HG02884 (cell line): ENCODE measurements around the gene KAT5.
"Not testable (repeated sequence)": the region's sequence is repeated elsewhere in the genome, so short reads cannot be mapped to it uniquely, and the experiment has no call there.

ENCODE experiments used
- ATAC-seq: cut with Tn5 transposase; IDR thresholded peaks from one replicate; pipeline ENCODE4 v1.9.1; 2021; ENCODE audit warnings: mild to moderate bottlenecking, moderate library complexity; ENCODE audit not compliant: unreplicated experiment

KAT5 gene

DNA sequence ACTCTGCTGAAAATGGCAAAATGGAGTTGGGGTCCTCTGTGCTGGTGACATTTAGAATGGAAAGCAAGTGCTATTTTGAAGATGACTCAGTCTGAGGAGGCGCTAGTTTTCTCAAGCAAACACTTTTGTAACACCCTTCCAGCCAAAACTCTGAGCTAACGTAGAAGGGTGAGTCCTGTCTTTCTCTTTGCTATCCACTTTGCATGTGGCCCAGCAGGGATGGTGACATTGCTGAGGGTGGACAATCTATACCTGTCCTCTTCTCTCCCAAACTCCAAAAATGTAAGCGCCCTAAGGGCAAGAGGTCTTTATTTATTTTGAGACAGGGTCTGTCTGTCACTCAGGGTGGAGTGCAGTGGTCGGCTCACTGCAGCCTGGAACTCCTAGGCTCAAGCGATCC is 3.6 kb upstream of the KAT5 start:
- no peak for ATAC-seq

DNA sequence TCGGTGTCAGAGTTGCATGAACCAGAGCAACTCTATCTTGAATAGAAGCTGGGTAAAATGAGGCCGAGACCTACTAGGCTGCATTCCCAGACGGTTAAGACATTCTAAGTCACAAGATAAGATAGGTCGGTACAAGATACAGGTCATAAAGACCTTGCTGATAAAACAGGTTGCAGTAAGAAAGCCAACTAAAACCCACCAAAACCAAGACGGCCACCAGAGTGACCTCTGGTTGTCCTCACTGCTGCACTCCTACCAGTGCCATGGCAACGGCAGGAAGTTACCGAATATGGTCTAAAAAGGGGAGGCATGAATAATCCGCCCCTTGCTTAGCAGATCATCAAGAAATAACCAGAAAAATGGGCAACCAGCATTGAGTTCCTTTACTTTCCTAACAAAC is 2.4 kb upstream of the KAT5 start:
- ATAC-seq = no peak

DNA sequence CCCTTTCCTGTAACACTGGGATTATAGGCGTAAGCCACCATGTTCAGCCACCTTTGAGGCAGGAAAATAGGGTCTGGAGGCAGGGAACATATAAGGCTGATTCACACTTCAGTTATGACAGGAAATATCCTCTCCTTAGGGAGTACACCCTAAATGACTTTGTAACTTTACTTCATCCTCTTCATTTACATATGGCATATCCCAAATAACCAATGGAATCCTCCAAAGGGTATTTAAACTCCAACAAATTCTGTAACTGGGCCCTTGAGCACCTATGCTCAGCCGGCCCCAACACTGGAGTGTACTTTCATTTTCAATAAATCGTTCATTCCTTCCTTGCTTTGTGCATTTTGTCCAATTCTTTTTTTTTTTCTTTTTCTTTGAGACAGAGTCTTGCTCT is 1.6 kb upstream of the KAT5 start:
- ATAC-seq = no peak

DNA sequence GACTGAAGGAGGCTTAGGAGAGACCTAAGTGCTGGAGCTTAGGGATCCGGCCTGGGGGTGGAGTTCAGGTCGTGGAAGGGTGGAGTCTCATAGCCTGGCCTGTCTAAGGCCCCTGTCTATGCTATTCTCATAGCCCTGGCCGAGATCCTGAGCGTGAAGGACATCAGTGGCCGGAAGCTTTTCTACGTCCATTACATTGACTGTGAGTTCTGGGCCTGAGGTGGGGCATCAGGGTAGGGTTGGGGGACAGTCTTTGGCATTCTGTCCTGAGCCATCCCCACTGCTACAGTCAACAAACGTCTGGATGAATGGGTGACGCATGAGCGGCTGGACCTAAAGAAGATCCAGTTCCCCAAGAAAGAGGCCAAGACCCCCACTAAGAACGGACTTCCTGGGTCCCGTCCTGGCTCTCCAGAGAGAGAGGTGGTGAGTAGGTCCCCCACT is 603 bp downstream of the KAT5 start:
- ATAC-seq = no peak

DNA sequence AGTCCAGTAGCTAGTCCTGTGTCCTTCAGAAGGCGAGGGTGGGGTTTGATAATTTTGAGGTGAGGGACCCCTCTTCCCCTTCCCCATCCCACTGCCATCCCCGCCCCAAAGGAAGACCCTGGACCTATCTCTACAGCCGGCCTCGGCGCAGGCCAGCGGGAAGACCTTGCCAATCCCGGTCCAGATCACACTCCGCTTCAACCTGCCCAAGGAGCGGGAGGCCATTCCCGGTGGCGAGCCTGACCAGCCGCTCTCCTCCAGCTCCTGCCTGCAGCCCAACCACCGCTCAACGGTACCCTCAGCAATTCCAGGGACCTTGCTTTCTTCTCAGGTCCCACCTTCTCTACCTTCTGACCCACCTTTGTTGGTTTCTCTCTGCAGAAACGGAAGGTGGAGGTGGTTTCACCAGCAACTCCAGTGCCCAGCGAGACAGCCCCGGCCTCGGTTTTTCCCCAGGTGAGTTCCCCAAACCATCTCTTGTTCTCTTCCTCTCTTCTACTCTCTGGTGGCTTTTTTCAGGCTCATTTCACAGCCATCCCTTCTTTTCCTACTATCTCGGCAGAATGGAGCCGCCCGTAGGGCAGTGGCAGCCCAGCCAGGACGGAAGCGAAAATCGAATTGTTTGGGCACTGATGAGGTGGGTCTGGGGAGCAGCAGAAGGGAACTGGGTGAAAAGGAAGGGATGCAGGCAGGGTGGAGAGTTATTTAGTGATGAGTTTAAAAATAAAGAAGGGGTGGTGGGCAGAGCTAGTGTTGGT is 1.3 kb downstream of the KAT5 start:
- no peak for ATAC-seq

DNA sequence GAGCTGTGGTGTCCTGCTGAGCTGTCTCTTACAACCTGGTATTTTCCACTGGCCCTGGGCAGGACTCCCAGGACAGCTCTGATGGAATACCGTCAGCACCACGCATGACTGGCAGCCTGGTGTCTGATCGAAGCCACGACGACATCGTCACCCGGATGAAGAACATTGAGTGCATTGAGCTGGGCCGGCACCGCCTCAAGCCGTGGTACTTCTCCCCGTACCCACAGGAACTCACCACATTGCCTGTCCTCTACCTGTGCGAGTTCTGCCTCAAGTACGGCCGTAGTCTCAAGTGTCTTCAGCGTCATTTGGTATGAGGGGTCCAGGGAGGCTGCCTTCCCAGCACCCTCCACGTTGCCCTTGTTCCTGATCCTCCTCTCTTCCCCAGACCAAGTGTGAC is 2.4 kb downstream of the KAT5 start:
- no peak for ATAC-seq

DNA sequence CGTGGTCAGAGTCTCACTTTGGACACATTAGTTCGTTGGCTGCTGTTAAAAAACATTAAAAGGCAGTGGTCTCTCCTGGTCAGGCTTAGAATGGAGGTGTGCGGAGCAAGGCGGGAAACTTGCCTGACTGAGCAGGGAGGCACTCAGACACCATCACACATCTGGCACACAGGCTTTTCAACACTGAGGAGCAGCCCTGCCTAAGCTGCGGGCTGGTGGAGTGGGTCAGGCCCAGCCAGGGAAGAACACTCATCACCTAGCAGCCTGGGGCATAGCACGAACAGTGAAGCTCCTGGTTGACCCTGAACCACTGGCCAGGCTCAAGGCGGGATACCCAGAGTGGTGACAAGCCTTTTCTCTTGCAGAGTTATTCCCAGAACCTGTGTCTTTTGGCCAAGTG is 4.2 kb downstream of the KAT5 start:
- ATAC-seq = no peak

DNA sequence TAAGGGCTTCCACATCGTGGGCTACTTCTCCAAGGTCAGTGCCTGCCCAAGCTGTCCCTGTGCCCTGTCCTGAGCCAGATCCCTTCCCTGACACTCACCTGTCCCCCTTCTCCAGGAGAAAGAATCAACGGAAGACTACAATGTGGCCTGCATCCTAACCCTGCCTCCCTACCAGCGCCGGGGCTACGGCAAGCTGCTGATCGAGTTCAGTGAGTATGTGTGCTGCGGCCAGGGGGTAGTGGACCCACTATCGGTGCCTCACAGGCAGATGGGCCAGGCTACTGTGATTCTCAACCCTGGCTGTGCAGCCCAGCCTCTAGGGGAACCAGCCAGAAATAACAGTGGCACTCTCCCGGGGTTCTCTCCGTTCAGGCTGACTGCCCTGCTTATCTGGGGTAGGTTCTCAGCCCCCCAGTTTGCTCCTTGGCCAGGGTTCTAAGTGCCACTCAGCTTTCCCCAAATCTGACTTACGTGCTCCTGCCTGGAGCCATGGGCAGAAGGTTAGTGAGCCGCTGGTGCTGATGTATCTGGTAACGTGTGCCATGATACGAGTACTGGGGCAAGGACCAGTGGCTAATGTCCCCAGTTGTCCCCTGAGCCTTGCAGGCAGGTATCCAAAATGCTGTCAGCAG is 4.8 kb downstream of the KAT5 start:
- no peak for ATAC-seq

DNA sequence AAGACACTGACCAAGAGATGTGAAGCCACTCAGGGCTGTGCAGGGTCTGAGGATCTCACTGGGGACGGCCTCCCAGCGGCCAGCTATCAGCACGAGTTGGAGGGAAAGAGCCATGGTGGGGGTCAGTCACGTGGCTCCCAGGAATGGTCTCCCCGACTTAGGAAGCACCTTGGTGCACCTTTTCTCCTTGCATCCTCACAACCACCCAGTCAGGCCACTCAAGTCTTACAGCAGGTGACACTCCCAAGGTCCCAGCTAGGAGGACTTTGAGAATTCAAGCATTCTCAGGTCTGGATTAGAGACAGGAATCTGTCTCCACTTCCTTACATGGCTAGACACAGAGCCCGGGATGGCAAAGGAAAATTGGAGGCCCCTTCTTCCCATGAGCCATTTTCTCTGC is 5.9 kb downstream of the KAT5 start:
- no peak for ATAC-seq

DNA sequence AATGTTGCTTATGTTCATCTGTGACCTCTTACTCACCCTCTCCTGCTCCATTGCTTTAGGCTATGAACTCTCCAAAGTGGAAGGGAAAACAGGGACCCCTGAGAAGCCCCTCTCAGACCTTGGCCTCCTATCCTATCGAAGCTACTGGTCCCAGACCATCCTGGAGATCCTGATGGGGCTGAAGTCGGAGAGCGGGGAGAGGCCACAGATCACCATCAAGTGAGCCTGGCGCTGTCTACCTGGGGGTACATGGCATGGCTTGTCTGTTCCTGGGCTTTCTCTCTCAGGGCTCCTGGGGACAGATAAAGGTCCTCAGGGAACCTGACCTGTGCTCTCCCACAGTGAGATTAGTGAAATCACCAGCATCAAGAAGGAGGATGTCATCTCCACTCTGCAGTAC is 6.5 kb downstream of the KAT5 start:
- ATAC-seq = no peak

DNA sequence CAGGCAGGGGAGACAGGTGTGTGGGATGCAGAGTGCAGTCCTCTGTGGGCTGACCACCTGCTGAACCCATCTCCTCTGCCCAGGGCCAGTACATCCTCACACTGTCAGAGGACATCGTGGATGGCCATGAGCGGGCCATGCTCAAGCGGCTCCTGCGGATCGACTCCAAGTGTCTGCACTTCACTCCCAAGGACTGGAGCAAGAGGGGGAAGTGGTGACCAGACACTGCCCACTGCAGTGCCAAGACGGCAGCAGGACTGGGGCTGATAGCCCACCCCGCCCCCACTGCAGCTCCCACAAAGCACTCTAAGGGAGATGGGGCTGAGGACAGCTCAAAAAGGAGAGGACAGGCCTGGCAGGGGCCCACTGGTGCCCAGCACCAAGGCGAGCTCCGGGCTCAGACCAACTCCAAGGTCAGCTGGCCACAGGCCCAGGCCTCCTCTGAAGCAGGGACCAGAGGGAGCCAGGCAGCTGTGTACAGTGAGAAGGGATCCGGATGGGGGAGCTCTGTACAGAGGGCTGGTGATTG is 7.0 kb downstream of the KAT5 start:
- no peak for ATAC-seq

DNA sequence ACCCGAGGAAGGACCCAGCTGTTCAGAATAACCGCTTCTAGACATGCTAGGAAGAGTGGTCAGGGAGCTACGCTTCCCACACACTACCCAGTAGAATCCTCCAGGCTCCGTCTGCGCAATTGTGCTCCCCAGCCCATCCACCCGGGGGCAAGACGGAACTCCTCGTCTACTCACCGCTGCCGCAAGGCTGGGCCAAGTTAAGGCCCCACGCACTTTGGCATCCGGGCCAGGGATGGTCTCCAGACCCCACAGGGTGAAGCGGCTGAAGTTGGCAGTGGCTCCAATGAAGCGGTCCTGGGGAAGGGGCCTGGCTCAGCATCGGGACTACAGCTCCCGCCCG is 7.8 kb downstream of the KAT5 start:
- ATAC-seq = peak; percentile 7

DNA sequence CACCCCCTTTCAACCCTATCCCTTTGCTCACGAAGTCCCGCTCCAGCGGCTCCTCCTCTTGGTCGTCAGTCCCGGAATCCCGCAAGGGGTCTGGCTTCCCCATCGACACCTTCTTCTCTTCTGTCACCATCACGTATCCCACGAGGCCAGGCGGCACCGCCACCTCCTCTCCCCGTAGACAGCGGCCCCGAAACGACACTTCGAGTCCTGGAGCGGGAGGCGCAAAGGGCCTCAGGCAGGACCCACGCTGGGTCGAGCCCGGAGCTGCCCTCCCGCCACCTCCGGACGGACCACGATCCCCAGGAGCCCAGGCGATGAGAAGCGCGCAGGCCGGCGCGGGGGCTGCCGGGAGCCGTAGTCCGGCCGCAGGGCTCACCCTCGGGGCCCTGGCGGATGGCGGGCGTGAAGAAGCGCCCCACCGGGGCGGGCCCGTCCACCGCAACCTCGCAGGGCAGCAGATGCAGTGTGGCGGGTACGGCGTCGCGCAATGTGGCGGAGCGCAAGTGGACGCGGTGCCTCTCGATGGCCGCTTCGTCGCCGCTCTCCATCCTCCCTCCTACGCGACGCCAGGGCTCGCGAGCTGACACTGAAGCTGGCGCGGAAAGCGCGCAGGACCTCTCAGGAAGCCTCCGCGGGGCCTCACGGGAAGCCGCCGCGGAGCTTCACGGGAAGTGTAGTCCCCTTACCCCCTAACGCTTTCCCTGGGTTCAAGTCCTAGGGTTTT is 8.3 kb downstream of the KAT5 start, which contains the start of gene RNASEH2C:
Gene RNASEH2C (minus strand): TSS at position 588 of the 724 bp plus-strand sequence. CDS start 40 bp downstream, at position 548.
- ATAC-seq = peak; percentile 82

DNA sequence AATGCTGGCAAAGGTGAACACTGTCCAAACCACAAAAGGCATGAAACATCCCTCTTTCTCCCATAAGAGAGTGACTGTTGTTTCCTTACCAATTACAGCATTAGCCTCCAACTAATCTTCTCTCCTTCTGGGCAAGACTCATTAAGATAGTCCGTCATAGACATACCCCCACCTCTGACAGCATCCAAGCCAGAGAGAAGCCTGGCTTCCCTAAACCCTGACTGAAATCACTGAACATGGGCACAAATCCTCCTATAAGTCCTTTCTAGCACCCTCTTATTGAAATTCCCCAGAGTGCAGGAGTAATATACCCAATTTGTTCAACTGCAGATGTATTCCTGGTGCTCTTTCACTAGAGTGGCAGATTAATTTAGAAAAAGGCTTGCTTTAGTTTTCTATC is 10.2 kb downstream of the KAT5 start:
- ATAC-seq = no peak

DNA sequence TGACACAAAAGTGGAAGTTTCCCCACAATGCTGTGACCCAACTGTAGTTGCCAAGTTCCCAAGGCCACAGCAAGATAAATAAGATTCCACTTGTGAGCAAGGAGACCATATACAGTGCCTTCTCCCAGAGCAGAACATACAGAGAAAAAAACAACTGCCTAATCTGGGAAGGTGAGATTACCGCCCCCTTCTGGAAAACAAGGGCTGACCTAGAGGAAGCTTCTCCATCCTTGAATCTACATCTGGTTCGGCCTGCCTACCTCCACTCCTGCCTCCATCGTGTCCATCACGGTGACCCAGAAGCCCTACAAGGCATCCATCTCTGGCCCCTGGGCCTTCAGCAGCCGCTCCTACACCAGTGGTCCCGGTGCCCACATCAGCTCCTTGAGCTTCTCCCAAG is 14.6 kb downstream of the KAT5 start:
- no peak for ATAC-seq

DNA sequence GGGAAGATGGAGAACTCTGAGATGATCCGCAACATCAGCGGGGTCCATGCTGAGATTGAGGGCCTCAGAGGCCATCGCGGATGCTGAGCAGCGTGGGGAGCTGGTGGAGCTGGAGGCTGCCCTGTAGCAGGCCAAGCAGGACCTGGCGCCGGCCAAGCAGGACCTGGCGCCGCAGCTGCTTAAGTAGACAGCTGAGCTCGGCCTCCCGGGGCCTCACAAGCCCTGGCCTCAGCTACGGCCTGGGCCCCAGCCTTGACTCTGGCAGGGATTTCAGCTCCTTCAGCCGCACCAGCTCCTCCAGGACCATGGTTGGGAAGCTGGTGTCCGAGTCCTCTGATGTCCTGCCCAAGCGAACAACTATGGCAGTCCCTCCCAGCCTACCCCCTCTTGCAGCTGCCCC is 15.8 kb downstream of the KAT5 start:
- no peak for ATAC-seq

DNA sequence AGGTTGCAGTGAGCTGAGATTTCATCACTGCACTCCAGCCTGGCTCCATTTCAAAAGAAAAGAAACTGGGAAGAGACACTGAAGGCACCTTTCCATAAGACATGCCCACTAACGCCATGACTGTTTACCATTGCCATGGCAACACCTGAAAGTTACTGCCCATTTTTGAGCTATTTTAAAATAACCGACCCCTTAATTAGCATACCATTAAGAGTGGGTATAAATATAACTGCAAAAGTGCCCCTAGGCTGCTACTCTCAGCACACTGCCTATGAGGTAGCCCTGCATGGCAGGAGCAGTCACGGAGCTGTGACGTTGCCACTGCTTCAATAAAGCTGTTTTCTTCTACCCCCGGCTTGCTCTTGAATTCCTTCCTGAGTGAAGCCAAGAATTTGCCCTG is 18.4 kb downstream of the KAT5 start:
- ATAC-seq = no peak

DNA sequence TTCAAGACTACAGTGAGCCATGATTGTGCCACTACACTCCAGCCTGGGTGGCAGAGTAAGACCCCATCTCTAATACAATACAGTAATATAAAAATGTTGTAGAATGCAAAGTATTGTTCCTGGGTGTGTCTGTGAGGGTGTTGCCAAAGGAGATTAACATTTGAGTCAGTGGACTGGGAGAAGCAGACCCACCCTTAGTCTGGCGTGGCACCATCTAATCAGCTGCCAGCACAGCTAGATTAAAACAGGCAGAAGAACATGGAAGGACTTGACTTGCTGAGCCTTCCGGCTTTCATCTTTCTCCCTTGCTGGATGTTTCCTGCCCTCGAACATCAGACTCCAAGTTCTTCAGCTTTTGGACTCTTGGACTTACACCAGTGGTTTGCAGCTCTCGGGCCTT is 23.1 kb downstream of the KAT5 start:
- ATAC-seq = not testable (repeated sequence)

DNA sequence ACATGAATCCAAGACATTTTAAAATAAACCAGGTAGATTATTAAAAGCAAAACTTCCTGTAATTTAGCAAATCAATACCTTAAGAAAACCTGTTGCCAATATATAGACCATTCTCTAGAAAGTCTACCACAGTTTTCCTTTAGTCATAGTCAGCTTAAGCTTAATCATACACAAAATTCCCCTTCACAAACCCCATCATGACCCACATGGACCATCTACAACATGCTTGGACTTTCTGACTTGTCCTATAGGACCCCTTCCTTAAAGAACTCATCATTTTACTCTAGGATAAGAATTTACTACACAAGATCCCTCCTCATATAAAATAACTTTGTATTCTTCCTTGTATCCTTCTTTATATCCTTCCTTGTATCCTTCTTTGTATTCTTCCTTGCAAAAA is 24.8 kb downstream of the KAT5 start:
- no peak for ATAC-seq

DNA sequence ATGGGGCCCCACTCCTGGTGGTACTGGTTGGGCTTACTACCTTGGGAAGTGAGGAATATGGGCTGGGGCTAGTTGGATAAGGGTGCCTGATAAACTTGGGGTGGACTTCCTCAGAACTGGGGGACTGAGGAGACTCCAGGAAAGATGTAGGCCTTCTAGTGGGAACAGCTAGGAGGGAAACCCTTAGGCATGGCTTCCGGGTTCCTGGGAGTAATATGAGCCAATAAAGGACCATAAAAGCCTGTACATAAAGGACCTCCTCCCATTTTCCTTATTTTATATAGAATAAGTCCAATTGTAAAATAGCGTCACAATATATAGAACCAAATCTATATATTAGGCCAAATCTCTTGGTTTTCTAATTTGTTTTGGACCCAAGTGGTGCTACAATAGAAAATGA is 27.0 kb downstream of the KAT5 start:
- ATAC-seq = no peak

DNA sequence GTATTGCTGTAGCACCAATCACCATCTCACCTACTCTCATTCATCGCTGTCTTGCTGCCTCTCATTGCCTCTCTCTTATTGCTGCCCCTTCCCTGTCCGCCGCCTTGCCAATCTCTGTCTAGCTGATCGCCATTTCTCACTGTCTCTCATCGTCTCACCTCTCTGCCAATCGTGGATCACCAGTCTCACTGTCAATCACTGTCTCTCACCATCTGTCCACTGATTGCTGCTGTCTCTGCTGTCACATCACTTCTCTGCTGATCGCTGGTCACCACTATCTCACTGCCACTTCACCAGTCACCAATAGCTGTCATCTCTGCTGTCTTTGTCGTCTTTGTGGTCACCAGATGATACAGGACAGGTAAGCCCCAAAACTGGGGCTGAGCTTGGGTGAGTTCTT is 29.1 kb downstream of the KAT5 start:
- no peak for ATAC-seq

DNA sequence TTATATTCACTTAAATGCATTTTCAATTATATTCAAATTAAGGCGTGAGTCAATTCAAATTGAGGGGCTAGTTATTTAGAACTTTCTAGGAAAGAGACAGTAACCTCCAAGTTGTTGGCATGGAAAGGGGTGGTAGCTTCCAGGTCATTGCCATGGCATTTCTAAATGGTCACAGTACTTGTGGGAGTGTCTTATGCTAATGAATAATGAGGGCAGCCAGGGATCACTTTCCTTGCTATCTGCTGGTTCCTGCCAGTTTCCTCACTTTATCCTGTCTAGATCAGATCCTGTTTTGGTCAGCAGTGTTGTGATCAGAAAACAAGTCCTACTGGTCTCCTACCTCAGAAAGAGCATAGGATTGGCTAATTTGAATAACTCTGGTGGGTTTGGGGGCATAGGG is 30.3 kb downstream of the KAT5 start:
- no peak for ATAC-seq
